Naive B cell (primary cell): ENCODE results near the gene ATP1B3. TPM values are rescaled to one million over a fixed set of nuclear protein-coding genes. Genes with fewer than 3 reads are reported as not detected.
"Not testable (repeated sequence)": the region's sequence is repeated elsewhere in the genome, so short reads cannot be mapped to it uniquely, and the experiment has no call there.

Experiments
- ATAC-seq, 2 donors: fragments of 150-1000 bp; cut with Tn5 transposase; 2 replicates each; pipeline ENCODE4 v1.10.0; 2021; ENCODE audit warnings: low read depth in 2 of 2, mild to moderate bottlenecking in 2 of 2, moderate library complexity in 2 of 2
- DNase-seq: peaks from one replicate; pipeline ENCODE4 v3.0.0; 2022
- H3K27ac Mint-ChIP-seq, 6 donors: one replicate each; pipeline ENCODE4 v1.8.0; 2020 to 2022; ENCODE audit warnings: mild to moderate bottlenecking in 6 of 6, mixed read lengths in 6 of 6, moderate library complexity in 5 of 6, inconsistent platforms in 2 of 6
- H3K27me3 Mint-ChIP-seq, 3 donors: one replicate each; pipeline ENCODE4 v1.8.0; 2021 to 2022; ENCODE audit warnings: mixed read lengths in 3 of 3, mild to moderate bottlenecking in 1 of 3
- H3K36me3 Mint-ChIP-seq, 2 donors: one replicate each; pipeline ENCODE4 v1.8.0; 2020 to 2022; ENCODE audit warnings: mixed read lengths in 2 of 2, inconsistent platforms in 1 of 2, mild to moderate bottlenecking in 1 of 2
- H3K4me1 Mint-ChIP-seq, 3 donors: one replicate each; pipeline ENCODE4 v1.8.0; 2020 to 2022; ENCODE audit warnings: mixed read lengths in 3 of 3, inconsistent platforms in 1 of 3, mild to moderate bottlenecking in 1 of 3, moderate library complexity in 1 of 3
- H3K4me3 Mint-ChIP-seq, 8 donors: one replicate each; pipeline ENCODE4 v1.8.0; 2020 to 2022; ENCODE audit warnings: mild to moderate bottlenecking in 8 of 8, mixed read lengths in 8 of 8, moderate library complexity in 8 of 8, inconsistent platforms in 2 of 8
- H3K9me3 Mint-ChIP-seq, 7 donors: one replicate each; pipeline ENCODE4 v1.8.0; 2020 to 2022; ENCODE audit warnings: mixed read lengths in 7 of 7, mild to moderate bottlenecking in 5 of 7, inconsistent platforms in 2 of 7, moderate library complexity in 1 of 7
- polyA plus RNA-seq, 6 donors: library from polyadenylated mRNA; unstranded; fragments of 300-500 nt; fragmentation: Illumina TruSeq; gene quantifications; one replicate each; pipeline ENCODE4 v1.2.3, GENCODE V29; 2021; ENCODE audit warnings: low read depth in 6 of 6

Gene ATP1B3
- polyA plus RNA-seq, 6 donors from 2014 or later: 55.9 to 86.4 (median 64.3) TPM

DNA sequence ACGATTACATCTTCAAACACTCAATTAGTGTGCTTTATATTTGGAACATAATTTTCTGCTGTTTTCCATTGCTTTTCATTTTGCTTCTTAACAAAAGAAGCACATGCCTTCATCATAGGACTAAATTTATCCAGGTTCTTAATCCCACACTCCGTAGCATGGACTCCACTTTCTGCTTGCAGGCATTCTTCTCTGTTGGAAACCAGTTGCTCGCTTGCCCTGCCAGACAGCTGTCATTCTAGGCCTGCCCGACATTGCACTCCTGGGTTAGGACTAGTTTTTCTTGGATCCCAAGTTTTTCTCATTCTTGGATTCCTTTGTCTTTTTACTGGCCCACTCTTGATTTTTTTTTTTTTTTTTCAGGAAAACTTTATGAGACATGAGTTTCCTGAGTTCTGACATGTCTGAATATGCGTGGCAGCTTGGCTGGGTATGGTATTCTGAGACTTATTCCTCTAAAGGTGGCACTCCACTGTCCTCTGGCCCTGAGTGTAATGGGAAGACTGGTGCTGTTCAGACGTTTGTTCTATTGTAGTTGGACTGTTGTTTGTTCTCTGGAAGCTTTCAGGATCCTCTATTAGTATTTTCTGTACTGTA is 6.3 kb upstream of the ATP1B3 start:
- Mint-ChIP-seq H3K27ac (no peak overlapping the region), H3K36me3 (no peaks in the 10 kb centered on the region), H3K4me1 (peaks cover 0 to 3% (median under 1%) of the 10 kb centered on the region in 3 donors), H3K4me3 (no peak overlapping the region), H3K9me3 (no peaks in the 10 kb centered on the region), H3K27me3 (peaks cover 0 to under 1% (median 0%) of the 10 kb centered on the region in 3 donors)
- DNase-seq (no peak), ATAC-seq (no peak)

DNA sequence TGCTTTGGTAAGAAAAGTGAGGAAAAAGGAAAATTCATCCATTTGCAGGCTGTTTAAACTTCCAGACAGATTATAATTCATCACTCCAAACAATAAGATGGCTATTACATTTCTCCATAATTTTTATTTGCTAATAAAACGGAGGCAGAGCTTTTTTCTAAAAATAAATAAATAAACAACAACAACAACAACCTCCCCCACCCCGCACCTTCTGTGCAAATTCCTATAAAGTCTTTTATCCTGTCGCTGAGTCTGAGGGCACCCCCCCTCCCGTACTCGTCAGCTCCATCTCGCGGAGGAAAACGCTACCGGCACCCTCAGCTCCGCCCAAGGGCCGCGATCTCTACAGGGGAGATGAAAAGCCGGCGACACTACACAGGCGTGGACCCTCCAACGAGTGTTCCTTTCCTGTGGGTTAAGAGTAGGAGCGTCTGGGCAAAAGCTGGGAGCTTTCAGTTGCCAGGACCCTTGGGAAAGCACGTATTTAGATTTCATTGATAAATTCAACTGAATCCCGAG is 1.0 kb upstream of the ATP1B3 start:
- peak; percentile 57 to 58 for ATAC-seq

DNA sequence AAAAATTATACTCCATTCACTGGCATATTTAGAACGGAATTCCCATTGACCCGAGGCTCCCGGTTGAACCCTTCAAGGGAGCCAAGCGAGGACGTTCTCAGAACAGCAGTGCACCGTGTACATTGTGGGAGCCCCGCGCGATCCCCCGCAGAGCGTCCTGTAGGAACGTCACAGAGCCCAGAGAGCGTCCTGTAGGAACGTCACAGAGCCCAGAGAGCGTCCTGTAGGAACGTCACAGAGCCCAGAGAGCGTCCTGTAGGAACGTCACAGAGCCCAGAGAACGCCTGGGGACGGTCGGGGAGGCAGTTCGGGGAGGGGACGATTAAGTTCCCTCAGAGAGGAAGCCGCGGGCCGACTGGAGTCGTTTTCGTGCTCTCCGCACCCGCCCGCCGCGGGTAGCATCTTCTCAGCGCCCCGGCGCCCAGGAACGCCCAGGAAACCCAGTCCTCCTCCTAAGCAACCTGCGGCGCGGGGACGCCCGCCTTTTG is 506 bp upstream of the ATP1B3 start:
- Mint-ChIP-seq H3K4me1 (peaks cover 13 to 21% (median 20%) of the 10 kb centered on the region in 3 donors), H3K4me3 (peak overlapping the region; percentile 81 to 98 (median 93)), H3K27me3 (no peaks in the 10 kb centered on the region), H3K27ac (peak overlapping the region; percentile 82 to 98 (median 96)), H3K36me3 (no peaks in the 10 kb centered on the region), H3K9me3 (no peaks in the 10 kb centered on the region)
- no peak for DNase-seq
- peak; percentile 52 to 58 for ATAC-seq

More for the DNA sequence above, 1.0 kb upstream of the ATP1B3 start:
- peak overlapping the region; percentile 81 to 98 (median 93) for H3K4me3 Mint-ChIP-seq
- no peaks in the 10 kb centered on the region for H3K9me3 Mint-ChIP-seq
- no peaks in the 10 kb centered on the region for H3K36me3 Mint-ChIP-seq
- peak overlapping the region; percentile 82 to 98 (median 96) for H3K27ac Mint-ChIP-seq
- peak; percentile 76 for DNase-seq
- no peaks in the 10 kb centered on the region for H3K27me3 Mint-ChIP-seq
- peaks cover 13 to 21% (median 20%) of the 10 kb centered on the region in 3 donors for H3K4me1 Mint-ChIP-seq

DNA sequence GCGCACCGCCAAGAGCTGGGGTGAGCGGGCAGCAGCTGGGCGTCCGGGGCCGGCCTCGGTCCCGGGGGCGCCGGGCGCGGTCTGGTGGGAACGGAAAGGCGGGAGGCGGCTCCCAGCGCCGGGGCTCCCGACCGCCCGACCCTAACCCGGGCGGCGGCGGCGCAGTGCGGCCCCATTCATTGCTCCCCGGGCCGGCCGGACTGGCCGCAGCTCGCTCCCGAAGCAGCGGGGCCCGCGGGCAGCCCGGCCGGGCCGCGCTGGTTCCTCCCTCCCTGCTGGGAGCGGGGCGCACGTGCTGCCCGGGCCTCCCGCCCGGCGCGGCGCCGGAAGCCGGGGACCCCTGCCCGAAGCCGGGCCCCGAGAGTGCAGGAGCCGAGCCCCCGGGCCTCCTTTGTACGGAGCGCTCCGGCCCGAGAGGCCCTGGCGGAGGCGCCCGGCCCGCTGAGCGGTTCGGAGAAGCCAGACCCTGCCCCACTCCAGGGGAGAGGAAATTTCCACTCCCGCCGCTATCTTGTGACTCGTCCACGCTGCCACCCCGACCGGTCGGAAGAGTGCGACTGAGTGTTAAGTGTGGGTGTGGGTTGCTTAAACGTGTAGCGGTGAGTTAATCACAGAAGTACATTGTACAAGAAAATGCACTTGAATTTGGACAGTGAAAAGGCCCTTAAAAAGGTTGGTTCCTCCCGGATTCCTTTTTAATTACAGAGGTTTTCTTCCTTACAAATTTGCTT is 613 bp downstream of the ATP1B3 start:
- ATAC-seq (peak; percentile 8 to 9), DNase-seq (peak; percentile 64)
- Mint-ChIP-seq H3K36me3 (no peaks in the 10 kb centered on the region), H3K4me3 (peak overlapping the region; percentile 81 to 95 (median 91)), H3K27ac (peak overlapping the region; percentile 30 to 92 (median 81)), H3K27me3 (no peaks in the 10 kb centered on the region), H3K9me3 (no peaks in the 10 kb centered on the region), H3K4me1 (peaks cover 20 to 25% (median 24%) of the 10 kb centered on the region in 3 donors)

DNA sequence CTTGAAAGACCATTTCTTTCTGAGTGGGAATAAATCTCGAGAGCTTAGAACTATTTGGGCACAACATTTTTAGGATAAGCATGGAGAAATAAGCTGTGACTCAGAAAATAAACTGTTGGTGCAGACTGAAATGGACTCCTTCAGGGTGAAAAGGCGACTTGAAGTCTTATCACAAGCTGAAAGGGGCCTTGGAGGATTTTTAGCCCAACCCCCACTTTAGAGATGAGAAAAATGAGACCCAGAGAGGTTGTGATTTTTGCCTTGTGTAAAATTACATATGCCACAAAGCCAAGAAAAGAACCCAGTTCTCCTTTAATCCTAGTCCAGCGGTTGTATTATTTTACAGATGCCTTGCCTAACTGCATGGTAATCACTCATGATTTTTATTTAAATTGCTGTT is 1.5 kb downstream of the ATP1B3 start:
- H3K4me1 Mint-ChIP-seq: peaks cover 22 to 26% (median 24%) of the 10 kb centered on the region in 3 donors

DNA sequence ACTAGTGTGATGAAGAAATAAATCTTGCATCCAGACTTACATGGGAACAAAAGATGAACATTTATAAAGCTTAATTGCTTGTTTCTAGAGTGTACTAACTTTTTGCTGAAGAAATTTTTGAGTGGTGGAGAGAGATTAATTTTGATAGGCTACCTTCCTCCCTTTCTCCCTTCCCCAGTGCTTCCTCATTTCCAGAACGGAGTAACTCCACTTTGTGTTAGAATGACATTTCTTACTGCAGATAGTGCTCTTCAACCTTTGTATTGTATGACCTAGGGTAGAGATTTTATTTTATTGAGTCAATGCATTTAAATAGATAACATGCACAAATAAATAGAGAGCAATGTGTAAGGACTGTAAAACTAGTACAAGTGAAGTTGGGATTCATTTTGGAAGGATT is 1.9 kb downstream of the ATP1B3 start:
- Mint-ChIP-seq H3K9me3 (no peaks in the 10 kb centered on the region), H3K4me1 (peaks cover 24 to 30% (median 24%) of the 10 kb centered on the region in 3 donors), H3K27ac (peak overlapping the region in 1 of 6 donors; percentile 54), H3K4me3 (peak overlapping the region in 6 of 8 donors; percentile 29 to 93 (median 88)), H3K27me3 (no peaks in the 10 kb centered on the region), H3K36me3 (peaks cover 0 to 7% of the 10 kb centered on the region in 2 donors)
- no peak for DNase-seq
- ATAC-seq: no peak

More for the DNA sequence above, 1.5 kb downstream of the ATP1B3 start:
- Mint-ChIP-seq H3K27me3 (no peaks in the 10 kb centered on the region), H3K27ac (peak overlapping the region in 2 of 6 donors; percentile 82 to 84), H3K4me3 (peak overlapping the region in 6 of 8 donors; percentile 85 to 93 (median 91)), H3K36me3 (peaks cover 0 to 3% of the 10 kb centered on the region in 2 donors), H3K9me3 (no peaks in the 10 kb centered on the region)
- no peak for ATAC-seq
- DNase-seq: no peak

DNA sequence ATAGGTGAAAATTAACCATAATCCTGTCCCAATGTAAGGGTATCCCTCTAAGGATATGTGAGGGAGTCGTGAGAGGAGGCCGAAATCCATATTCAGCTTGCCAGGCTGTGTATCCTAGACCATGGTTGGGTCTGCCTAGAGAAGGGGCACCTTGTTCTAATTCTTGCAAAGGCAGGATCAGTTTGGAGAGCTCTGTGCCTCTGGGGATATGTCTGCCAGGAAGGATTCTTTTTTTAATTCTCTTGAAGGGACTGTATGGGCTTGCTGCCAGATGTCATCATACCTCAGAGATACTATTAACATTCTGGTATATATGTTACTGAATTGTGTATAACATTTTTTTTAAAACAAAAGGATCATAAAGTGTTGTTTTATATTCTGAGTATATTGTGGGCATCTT is 2.4 kb downstream of the ATP1B3 start:
- H3K9me3 Mint-ChIP-seq: no peaks in the 10 kb centered on the region
- peak overlapping the region in 4 of 8 donors; percentile 10 to 93 (median 28) for H3K4me3 Mint-ChIP-seq
- H3K4me1 Mint-ChIP-seq: peaks cover 24 to 34% (median 27%) of the 10 kb centered on the region in 3 donors
- peaks cover 0 to 7% of the 10 kb centered on the region in 2 donors for H3K36me3 Mint-ChIP-seq
- H3K27ac Mint-ChIP-seq: peak overlapping the region in 1 of 6 donors; percentile 54
- no peaks in the 10 kb centered on the region for H3K27me3 Mint-ChIP-seq
- DNase-seq: no peak
- no peak for ATAC-seq

DNA sequence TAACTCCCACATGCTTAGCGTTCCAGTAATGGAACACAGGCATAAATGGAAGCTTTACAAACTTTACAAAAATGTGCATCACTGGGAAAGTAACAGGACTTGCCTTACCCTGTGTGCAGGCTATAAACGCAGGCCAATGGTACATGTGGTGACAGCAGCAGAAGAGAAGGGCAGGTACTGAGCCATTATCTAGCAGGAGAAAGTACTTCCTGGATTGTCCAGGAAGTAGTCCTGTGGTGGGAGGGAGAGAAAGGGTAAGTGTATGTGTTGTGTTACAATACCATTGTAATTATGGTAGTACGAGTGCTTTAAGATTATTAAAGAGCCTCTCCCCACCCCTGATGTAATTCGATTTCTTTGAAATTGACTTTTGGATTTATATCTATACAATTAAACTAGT is 5.3 kb downstream of the ATP1B3 start:
- Mint-ChIP-seq H3K27me3 (no peaks in the 10 kb centered on the region), H3K4me1 (peaks cover 20 to 35% (median 34%) of the 10 kb centered on the region in 3 donors), H3K4me3 (no peak overlapping the region), H3K27ac (no peak overlapping the region), H3K9me3 (no peaks in the 10 kb centered on the region), H3K36me3 (peaks cover 0 to 7% of the 10 kb centered on the region in 2 donors)
- no peak for DNase-seq
- ATAC-seq: no peak

DNA sequence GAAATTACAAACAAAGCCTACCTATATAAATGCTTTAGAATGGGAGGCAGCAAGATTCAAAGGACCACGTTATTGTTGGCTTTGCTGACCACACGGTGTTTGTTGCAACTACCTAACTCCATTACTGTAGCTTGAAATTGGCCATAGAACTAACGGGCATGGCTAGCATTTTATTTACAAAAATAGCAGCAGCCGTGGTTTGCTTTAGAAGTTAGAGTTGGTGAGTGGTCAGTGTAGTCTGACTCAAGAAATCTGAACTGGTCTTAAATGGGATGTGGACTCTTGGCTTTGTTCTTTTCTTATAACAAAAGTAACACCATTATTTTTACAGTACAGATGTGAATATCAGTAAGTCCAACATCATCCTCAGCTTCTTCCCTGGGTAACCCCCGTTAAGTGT is 10.6 kb downstream of the ATP1B3 start:
- H3K27ac Mint-ChIP-seq: no peak overlapping the region
- peaks cover 0 to 7% (median 5%) of the 10 kb centered on the region in 7 donors for H3K9me3 Mint-ChIP-seq
- DNase-seq (no peak), ATAC-seq (no peak)
- H3K4me1 Mint-ChIP-seq: peaks cover 3 to 24% (median 16%) of the 10 kb centered on the region in 3 donors
- no peak overlapping the region for H3K4me3 Mint-ChIP-seq
- H3K36me3 Mint-ChIP-seq: peaks cover 0 to 17% of the 10 kb centered on the region in 2 donors
- no peaks in the 10 kb centered on the region for H3K27me3 Mint-ChIP-seq

DNA sequence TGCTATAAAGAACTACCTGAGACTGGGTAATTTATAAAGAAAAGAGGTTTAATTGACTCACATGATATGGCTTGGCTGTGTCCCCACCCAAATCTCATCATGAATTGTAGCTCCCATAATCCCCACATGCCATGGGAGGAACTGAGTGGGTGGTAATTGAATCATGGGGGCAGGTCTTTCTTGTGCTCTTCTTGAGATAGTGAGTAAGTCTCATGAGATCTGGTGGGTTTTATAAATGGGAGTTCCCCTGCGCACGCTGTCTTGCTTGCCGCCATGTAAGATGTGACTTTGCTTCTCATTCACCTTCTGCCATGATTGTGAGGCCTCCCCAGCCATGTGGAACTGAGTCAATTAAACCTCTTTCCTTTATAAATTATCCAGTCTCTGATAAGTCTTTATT is 12.1 kb downstream of the ATP1B3 start:
- H3K36me3 Mint-ChIP-seq, H3K27me3 Mint-ChIP-seq, ATAC-seq, DNase-seq, H3K9me3 Mint-ChIP-seq: not testable (repeated sequence)
- Mint-ChIP-seq H3K4me3 (peak overlapping the region in 1 of 8 donors; percentile 67), H3K4me1 (peaks cover 8 to 24% (median 8%) of the 10 kb centered on the region in 3 donors), H3K27ac (peak overlapping the region in 1 of 6 donors; percentile 1)

DNA sequence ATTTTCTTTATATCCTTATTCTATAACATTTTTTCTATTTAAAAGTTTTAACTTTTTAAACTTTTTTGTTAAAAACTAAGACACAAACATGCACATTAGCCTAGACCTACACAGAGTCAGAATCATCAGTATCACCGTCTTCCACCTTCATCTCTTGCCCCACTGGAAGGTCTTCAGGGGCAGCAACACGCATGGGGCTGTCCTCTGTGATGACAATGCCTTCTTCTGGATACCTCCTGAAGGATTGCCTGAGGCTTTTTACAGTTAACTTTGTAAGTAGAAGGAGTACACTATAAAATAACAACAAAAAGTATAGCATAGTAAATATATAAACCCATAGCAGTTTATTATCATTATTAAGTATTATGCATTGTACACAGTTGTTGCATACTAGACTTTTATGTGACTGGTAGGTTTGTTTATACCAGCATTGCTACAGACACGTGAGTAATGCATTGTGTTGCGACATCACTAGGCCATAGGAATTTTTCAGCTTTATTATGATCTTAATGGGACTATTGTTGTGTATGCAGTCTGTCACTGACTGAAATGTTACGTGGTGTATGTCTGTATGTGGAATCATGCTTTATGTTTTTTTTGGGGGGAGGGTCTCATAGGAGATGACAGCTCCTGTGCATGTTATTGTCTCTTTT is 18.2 kb downstream of the ATP1B3 start:
- DNase-seq: no peak
- ATAC-seq: no peak
- Mint-ChIP-seq H3K27ac (no peak overlapping the region), H3K36me3 (peaks cover 8 to 18% of the 10 kb centered on the region in 2 donors), H3K27me3 (no peaks in the 10 kb centered on the region), H3K9me3 (peaks cover 0 to 11% (median 4%) of the 10 kb centered on the region in 7 donors), H3K4me1 (peaks cover 5 to 17% (median 6%) of the 10 kb centered on the region in 3 donors), H3K4me3 (no peak overlapping the region)

DNA sequence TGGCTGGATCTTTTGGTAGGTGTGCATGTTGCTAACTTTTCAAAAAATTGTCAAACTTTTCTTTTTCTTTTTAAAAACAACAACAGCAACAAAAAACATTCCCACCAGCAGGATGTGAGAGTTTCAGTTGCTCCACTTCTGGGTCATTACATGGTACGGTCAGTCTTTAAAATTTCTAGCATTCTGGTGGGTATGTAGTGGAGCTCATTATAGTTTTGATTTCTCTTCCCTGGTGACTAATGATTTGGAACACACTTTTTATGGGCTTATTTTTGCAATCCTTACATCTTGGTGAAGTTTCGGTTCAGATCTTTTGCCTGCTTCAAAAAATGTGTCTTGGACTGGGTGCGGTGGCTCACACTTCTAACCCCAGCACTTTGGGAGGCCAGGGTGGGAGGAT is 19.3 kb downstream of the ATP1B3 start:
- H3K4me3 Mint-ChIP-seq: no peak overlapping the region
- ATAC-seq: no peak
- peaks cover 5 to 20% (median 6%) of the 10 kb centered on the region in 3 donors for H3K4me1 Mint-ChIP-seq
- peaks cover 16 to 24% of the 10 kb centered on the region in 2 donors for H3K36me3 Mint-ChIP-seq
- H3K27me3 Mint-ChIP-seq: no peaks in the 10 kb centered on the region
- H3K9me3 Mint-ChIP-seq: peaks cover 3 to 21% (median 12%) of the 10 kb centered on the region in 7 donors
- no peak for DNase-seq
- peak overlapping the region in 3 of 6 donors; percentile 23 to 47 (median 26) for H3K27ac Mint-ChIP-seq

DNA sequence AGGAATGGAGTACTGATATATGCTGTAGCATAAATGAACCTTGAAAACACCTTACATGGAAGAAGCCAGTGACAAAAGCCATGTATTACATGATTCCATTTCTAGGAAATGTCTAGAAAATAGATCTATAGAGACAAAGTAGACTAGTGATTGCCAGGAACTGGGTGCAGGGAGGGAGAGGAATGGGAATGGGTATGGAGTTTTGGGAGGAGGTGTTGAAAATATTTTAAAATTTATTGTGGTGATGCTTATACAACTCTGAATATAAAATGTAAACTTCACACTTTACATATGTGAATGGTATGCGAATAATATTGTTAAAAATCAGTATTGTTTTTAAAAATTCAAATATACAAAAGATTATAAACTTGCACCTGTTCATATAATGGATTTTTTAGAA is 22.5 kb downstream of the ATP1B3 start:
- Mint-ChIP-seq H3K9me3 (peaks cover 3 to 23% (median 12%) of the 10 kb centered on the region in 7 donors), H3K27ac (no peak overlapping the region), H3K4me1 (peaks cover 6 to 21% (median 16%) of the 10 kb centered on the region in 3 donors), H3K4me3 (no peak overlapping the region), H3K36me3 (peaks cover 16 to 24% of the 10 kb centered on the region in 2 donors), H3K27me3 (no peaks in the 10 kb centered on the region)
- ATAC-seq: no peak
- no peak for DNase-seq
